AG04449 (cell line): Measurements from ENCODE around the gene METTL15.

Experiments
- CTCF ChIA-PET: fragments of 350-600 bp; formaldehyde crosslinking; extraction: SDS; loops from one replicate; lab custom pipeline; 2021; ENCODE audit warnings: antibody characterized with exemption; lab: Yijun Ruan, JAX
- POLR2A ChIA-PET: fragments of 400-600, 350-600 bp; formaldehyde crosslinking; extraction: SDS; loops from one replicate; lab custom pipeline; 2020; ENCODE audit warnings: antibody characterized with exemption, inconsistent platforms; lab: Yijun Ruan, JAX
- DNase-seq: peaks from one replicate; pipeline ENCODE4 v3.0.0-alpha.2; 2010; ENCODE audit warnings: low read depth, low spot score
- H3K4me3 ChIP-seq: 2 replicates; pipeline ENCODE4 v1.5.1; 2011; ENCODE audit warnings: low read depth, mild to moderate bottlenecking, control low read depth, low read length
- TF ChIP-seq, protein P1 (sequence below): IDR thresholded peaks from one replicate; pipeline ENCODE4 v1.5.1; 2011; ENCODE audit warnings: mild to moderate bottlenecking, moderate library complexity, low read length, control low read depth, inconsistent platforms; ENCODE audit not compliant: insufficient read depth; ENCODE audit errors: missing control alignments

Gene METTL15

DNA sequence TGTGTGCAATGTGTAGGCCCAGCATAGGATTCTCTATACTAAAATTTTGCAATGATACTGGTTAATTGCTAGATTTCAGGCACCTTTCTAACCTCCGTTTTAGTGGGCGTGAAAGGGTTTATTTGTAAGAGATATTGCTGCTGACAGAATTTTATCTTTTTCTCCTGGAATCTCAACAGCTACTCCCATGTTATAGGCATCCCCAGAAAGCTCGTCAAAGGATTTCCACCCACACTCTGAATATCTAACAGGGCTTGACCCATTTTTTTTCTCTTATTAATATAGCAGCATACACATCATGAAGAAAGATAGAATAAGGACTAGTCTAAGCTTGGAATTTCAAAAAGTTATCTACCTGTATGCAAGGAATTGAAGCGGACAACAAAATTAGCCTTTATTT, 124.5 kb downstream of the METTL15 start:
- ChIA-PET POLR2A (no interaction called here), CTCF (no interaction called here)
- TF ChIP-seq, protein P1, sequence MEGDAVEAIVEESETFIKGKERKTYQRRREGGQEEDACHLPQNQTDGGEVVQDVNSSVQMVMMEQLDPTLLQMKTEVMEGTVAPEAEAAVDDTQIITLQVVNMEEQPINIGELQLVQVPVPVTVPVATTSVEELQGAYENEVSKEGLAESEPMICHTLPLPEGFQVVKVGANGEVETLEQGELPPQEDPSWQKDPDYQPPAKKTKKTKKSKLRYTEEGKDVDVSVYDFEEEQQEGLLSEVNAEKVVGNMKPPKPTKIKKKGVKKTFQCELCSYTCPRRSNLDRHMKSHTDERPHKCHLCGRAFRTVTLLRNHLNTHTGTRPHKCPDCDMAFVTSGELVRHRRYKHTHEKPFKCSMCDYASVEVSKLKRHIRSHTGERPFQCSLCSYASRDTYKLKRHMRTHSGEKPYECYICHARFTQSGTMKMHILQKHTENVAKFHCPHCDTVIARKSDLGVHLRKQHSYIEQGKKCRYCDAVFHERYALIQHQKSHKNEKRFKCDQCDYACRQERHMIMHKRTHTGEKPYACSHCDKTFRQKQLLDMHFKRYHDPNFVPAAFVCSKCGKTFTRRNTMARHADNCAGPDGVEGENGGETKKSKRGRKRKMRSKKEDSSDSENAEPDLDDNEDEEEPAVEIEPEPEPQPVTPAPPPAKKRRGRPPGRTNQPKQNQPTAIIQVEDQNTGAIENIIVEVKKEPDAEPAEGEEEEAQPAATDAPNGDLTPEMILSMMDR, result no peak
- H3K4me3 ChIP-seq, result no peak overlapping the region
- DNase-seq, result no peak

DNA sequence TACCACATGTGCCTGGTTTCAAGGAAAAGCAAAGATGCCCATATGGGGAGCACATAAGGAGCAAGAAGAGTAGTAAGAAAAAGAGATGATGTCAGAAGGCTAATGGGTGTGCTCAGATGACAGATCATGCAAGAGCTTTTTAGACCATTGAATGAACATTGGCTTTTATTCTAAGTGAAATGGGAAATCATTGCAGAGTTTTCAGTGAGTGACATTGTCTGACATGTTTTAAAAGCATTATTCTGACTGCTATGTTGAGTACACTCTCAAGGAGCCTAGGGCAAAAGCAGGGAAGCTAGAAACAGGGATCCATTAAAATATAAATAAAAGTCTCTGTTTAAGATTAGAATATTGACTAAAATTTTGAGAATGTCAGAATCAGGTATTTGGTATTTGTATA, 133.6 kb downstream of the METTL15 start:
- POLR2A ChIA-PET, result no interaction called here

DNA sequence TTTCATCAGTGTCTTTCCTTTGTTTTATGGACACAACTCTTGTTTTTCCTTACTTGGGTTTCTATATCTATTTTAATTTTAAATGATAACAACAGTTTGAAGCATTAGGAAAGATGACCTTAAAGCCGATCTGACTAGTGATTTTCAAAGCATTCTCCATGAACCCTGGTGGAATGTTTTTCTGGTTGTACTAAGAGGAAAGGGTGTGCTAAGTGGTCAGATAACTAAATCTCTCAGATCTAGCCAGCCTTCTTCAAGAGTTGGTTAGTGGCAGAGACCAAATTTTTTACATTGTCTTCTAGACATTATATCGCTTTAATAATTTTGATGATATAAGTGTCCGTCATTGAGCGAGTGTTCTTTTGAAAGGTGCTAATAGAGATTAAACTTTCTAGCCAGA, 134.4 kb downstream of the METTL15 start:
- DNase-seq, result no peak
- TF ChIP-seq, protein P1, result no peak
- H3K4me3 ChIP-seq, result no peak overlapping the region
- ChIA-PET CTCF (interaction anchor here (0.7 to 0.9 kb wide), 2 partner anchors 76 to 525 kb away, joined by 3 read pairs; no protein-coding TSS in a partner anchor), POLR2A (no interaction called here)

More for the DNA sequence above, 133.6 kb downstream of the METTL15 start:
- TF ChIP-seq, protein P1, result no peak
- CTCF ChIA-PET, result interaction anchor here (0.6 to 0.9 kb wide), 2 partner anchors 524 to 535 kb away, joined by 3 read pairs; no protein-coding TSS in a partner anchor
- H3K4me3 ChIP-seq, result no peak overlapping the region
- no peak for DNase-seq

DNA sequence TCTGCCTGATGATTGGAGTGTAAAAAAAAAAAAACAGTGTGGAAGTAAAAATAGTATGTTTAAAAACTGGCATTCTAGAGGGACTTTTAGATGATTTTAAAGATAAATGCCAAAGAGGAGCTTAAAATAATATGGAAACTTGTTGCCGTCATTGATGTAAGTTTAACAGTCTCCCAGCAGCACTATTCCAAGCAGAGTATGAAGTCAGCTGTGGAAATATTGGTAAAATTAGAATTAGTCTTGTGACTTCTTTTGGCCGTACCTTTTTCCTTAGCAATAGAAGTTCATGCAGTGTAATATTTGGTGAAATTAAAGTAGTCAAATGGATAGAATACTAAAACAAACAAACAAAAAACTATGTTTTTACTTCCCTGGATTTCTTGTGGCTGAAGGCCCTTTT, 134.9 kb downstream of the METTL15 start:
- DNase-seq, result no peak
- TF ChIP-seq, protein P1, result no peak
- H3K4me3 ChIP-seq, result no peak overlapping the region
- ChIA-PET POLR2A (no interaction called here), CTCF (interaction anchor here (0.7 kb wide), 1 partner anchor 76 kb away, joined by 3 read pairs; no protein-coding TSS in a partner anchor)

DNA sequence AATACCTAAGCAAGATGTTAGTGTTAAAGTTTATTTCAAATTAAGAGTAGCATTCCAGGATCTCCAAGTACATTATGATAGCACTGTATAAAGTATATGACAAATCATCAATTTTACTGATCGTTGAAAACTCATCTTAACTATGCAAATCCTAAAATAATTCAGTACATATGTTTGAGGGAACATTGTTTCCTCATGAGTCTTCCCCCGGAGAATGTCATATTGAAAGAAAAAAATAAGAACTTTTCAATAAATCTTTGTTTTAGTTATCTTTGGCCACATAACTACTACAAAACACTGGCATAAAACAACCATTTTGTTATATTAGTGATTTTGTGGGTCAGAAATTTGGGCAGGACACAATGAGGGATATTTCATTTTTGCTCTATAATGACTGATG, 135.4 kb downstream of the METTL15 start:
- no peak overlapping the region for H3K4me3 ChIP-seq
- POLR2A ChIA-PET, result no interaction called here
- CTCF ChIA-PET, result interaction anchor here (0.7 kb wide), 1 partner anchor 75 kb away, joined by 3 read pairs; no protein-coding TSS in a partner anchor
- DNase-seq, result no peak
- TF ChIP-seq, protein P1, result no peak

DNA sequence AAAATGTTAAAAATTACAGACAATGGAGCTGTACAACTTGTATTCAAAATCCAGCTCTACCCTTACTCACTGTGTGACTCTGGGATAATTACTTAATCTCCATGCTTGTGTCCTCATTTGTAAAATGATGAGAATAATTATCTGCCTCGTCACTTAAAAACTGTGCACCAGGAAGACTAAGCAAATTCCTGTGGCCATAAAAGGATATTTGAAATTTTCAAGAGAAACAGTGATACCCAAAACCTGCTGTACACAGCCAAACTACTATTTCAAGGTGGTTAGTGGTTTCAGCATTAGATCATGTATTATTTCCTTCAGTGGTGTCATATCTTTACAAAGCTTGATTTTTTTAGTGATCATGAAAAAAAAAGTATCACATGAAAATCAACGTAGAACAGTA, 136.9 kb downstream of the METTL15 start:
- H3K4me3 ChIP-seq, result no peak overlapping the region
- TF ChIP-seq, protein P1, result no peak
- ChIA-PET CTCF (no interaction called here), POLR2A (no interaction called here)
- no peak for DNase-seq
